HEK293T (cell line): ENCODE results near the gene THSD7A.
A peak's percentile ranks its signal among the peaks of the same experiment; 100 is the strongest.

ENCODE experiments used
- CTCF ChIA-PET: fragments of 350-600 bp; formaldehyde crosslinking; extraction: SDS; loops from one replicate; lab custom pipeline; 2021; ENCODE audit warnings: antibody characterized with exemption, inconsistent platforms; lab: Yijun Ruan, JAX
- POLR2A ChIA-PET: fragments of 350-600 bp; formaldehyde crosslinking; extraction: SDS; loops from one replicate; lab custom pipeline; 2020; ENCODE audit warnings: antibody characterized with exemption, inconsistent platforms; lab: Yijun Ruan, JAX
- DNase-seq: peaks from one replicate; pipeline ENCODE4 v3.0.0; 2012; ENCODE audit warnings: mixed read lengths; ENCODE audit errors: extremely low spot score
- ARNT ChIP-seq: fragments of 450-650 bp; IDR thresholded peaks from 2 replicates; pipeline ENCODE4 v1.6.1; 2017; ENCODE audit warnings: mild to moderate bottlenecking
- BHLHE40 ChIP-seq: fragments of 450-650 bp; IDR thresholded peaks from 2 replicates; pipeline ENCODE4 v1.6.1; 2016; ENCODE audit warnings: mild to moderate bottlenecking, moderate library complexity, borderline replicate concordance
- CTBP1 ChIP-seq: fragments of 450-650 bp; IDR thresholded peaks from 2 replicates; pipeline ENCODE4 v1.6.1; 2016; ENCODE audit warnings: borderline replicate concordance
- ELF4 ChIP-seq: fragments of 450-650 bp; IDR thresholded peaks from 2 replicates; pipeline ENCODE4 v1.6.1; 2017; ENCODE audit warnings: antibody characterized with exemption
- FOXA1 ChIP-seq: fragments of 450-650 bp; IDR thresholded peaks from 2 replicates; pipeline ENCODE4 v1.6.1; 2016; ENCODE audit warnings: mild to moderate bottlenecking
- FOXK2 ChIP-seq: fragments of 450-650 bp; IDR thresholded peaks from 2 replicates; pipeline ENCODE4 v1.6.1; 2016; ENCODE audit warnings: mild to moderate bottlenecking
- FOXM1 ChIP-seq: fragments of 450-650 bp; IDR thresholded peaks from 2 replicates; pipeline ENCODE4 v1.6.1; 2017; ENCODE audit warnings: mild to moderate bottlenecking, borderline replicate concordance
- HDGF ChIP-seq: fragments of 450-650 bp; IDR thresholded peaks from 2 replicates; pipeline ENCODE4 v1.6.1; 2017; ENCODE audit warnings: antibody characterized with exemption, borderline replicate concordance
- L3MBTL2 ChIP-seq: fragments of 450-650 bp; conservative IDR thresholded peaks from 2 replicates; pipeline ENCODE4 v1.6.1; 2016; ENCODE audit warnings: mild to moderate bottlenecking
- LEF1 ChIP-seq: fragments of 450-650 bp; IDR thresholded peaks from 2 replicates; pipeline ENCODE4 v1.6.1; 2017; ENCODE audit warnings: mild to moderate bottlenecking, borderline replicate concordance
- NFRKB ChIP-seq: fragments of 450-650 bp; IDR thresholded peaks from 2 replicates; pipeline ENCODE4 v1.6.1; 2016; ENCODE audit warnings: mild to moderate bottlenecking, moderate library complexity
- PKNOX1 ChIP-seq: fragments of 450-650 bp; IDR thresholded peaks from 2 replicates; pipeline ENCODE4 v1.6.1; 2016
- SP1 ChIP-seq: fragments of 450-650 bp; IDR thresholded peaks from 2 replicates; pipeline ENCODE4 v1.6.1; 2017
- SUZ12 ChIP-seq: fragments of 450-650 bp; IDR thresholded peaks from 2 replicates; pipeline ENCODE4 v1.6.1; 2016; ENCODE audit warnings: mild to moderate bottlenecking
- TARDBP ChIP-seq: fragments of 450-650 bp; IDR thresholded peaks from 2 replicates; pipeline ENCODE4 v1.6.1; 2016
- ZNF384 ChIP-seq: fragments of 450-650 bp; IDR thresholded peaks from 2 replicates; pipeline ENCODE4 v1.6.1; 2016

The THSD7A gene

GRCh38 chr7:11746591-11746990 lies 85.4 kb downstream of the THSD7A start:
- POLR2A ChIA-PET = no interaction called here
- CTCF ChIA-PET = no interaction called here
- TF ChIP-seq LEF1 (no peak), HDGF (no peak)
- DNase-seq = no peak

- DNase-seq = no peak
- ChIA-PET POLR2A (no interaction called here), CTCF (no interaction called here)
- no peak for TF ChIP-seq TARDBP
- peak; percentile 54 for TF ChIP-seq PKNOX1
- no peak for TF ChIP-seq NFRKB
Measured at GRCh38 chr7:11743548-11743947, 88.5 kb downstream of the THSD7A start.

- POLR2A ChIA-PET = no interaction called here
- no peak for DNase-seq
- no peak for TF ChIP-seq CTBP1
- TF ChIP-seq NFRKB = no peak
- no peak for TF ChIP-seq FOXM1
- no peak for TF ChIP-seq ELF4
- peak; percentile 51; the same call in 1 of the 2 replicates for TF ChIP-seq FOXA1
- CTCF ChIA-PET = no interaction called here
Measured at GRCh38 chr7:11743016-11743415, 89.0 kb downstream of the THSD7A start.

- TF ChIP-seq PKNOX1 = peak; percentile 88
- no peak for TF ChIP-seq FOXM1
- DNase-seq = peak; percentile 43
- ChIA-PET CTCF (no interaction called here), POLR2A (no interaction called here)
Measured at GRCh38 chr7:11742496-11742895, 89.5 kb downstream of the THSD7A start.

- TF ChIP-seq FOXK2 (no peak), BHLHE40 (no peak), L3MBTL2 (no peak), FOXM1 (no peak), ZNF384 (no peak), ELF4 (no peak), TARDBP (no peak), SP1 (no peak), LEF1 (no peak), FOXA1 (no peak)
- ChIA-PET POLR2A (no interaction called here), CTCF (no interaction called here)
- DNase-seq = no peak
Measured at GRCh38 chr7:11737723-11738122, 94.3 kb downstream of the THSD7A start.

- ChIA-PET POLR2A (no interaction called here), CTCF (no interaction called here)
- no peak for DNase-seq
- no peak for TF ChIP-seq TARDBP
- no peak for TF ChIP-seq L3MBTL2
- no peak for TF ChIP-seq FOXA1
- TF ChIP-seq SUZ12 = no peak
- TF ChIP-seq ZNF384 = no peak
- no peak for TF ChIP-seq LEF1
- TF ChIP-seq FOXM1 = no peak
- TF ChIP-seq PKNOX1 = no peak
- no peak for TF ChIP-seq FOXK2
- TF ChIP-seq SP1 = no peak
- TF ChIP-seq BHLHE40 = no peak
- TF ChIP-seq CTBP1 = no peak
- TF ChIP-seq ARNT = no peak
- TF ChIP-seq ELF4 = no peak
- TF ChIP-seq HDGF = no peak
- TF ChIP-seq NFRKB = no peak
Measured at GRCh38 chr7:11732207-11732606, 99.8 kb downstream of the THSD7A start.

- DNase-seq = no peak
- POLR2A ChIA-PET = no interaction called here
- CTCF ChIA-PET = no interaction called here
- TF ChIP-seq SUZ12 (no peak), ARNT (no peak), FOXM1 (no peak)
Measured at GRCh38 chr7:11730725-11731124, 101.3 kb downstream of the THSD7A start.

- POLR2A ChIA-PET = no interaction called here
- TF ChIP-seq PKNOX1 (no peak), ARNT (no peak), FOXM1 (no peak), TARDBP (no peak), SP1 (no peak), ELF4 (no peak), LEF1 (no peak), ZNF384 (no peak), FOXK2 (no peak), CTBP1 (no peak), FOXA1 (no peak), NFRKB (no peak), BHLHE40 (no peak), HDGF (no peak), SUZ12 (no peak), L3MBTL2 (no peak)
- CTCF ChIA-PET = no interaction called here
- no peak for DNase-seq
Measured at GRCh38 chr7:11727864-11728263, 104.1 kb downstream of the THSD7A start.
